Ishikawa (cell line): ENCODE data around the gene SACS.

Experiments
- CEBPB ChIP-seq: IDR thresholded peaks from 2 replicates; pipeline ENCODE4 v1.6.1; 2012
- CREB1 ChIP-seq: IDR thresholded peaks from 2 replicates; pipeline ENCODE4 v1.6.1; 2012; ENCODE audit warnings: low read depth
- EGR1 ChIP-seq: IDR thresholded peaks from 2 replicates; pipeline ENCODE4 v1.6.1; 2012
- EP300 ChIP-seq: IDR thresholded peaks from 2 replicates; pipeline ENCODE4 v1.6.1; 2012; ENCODE audit warnings: borderline replicate concordance
- TAF1 ChIP-seq: IDR thresholded peaks from 2 replicates; pipeline ENCODE4 v1.6.1; 2012; ENCODE audit warnings: low read depth, mild to moderate bottlenecking
- ZBTB7A ChIP-seq: IDR thresholded peaks from 2 replicates; pipeline ENCODE4 v1.6.1; 2012; ENCODE audit warnings: low read depth
- TF ChIP-seq, protein P1 (sequence below): IDR thresholded peaks from 2 replicates; pipeline ENCODE4 v1.6.1; 2012
- TF ChIP-seq, protein P2 (sequence below): IDR thresholded peaks from 2 replicates; pipeline ENCODE4 v1.6.1; 2012; ENCODE audit warnings: low read depth, mild to moderate bottlenecking
- TF ChIP-seq, protein P3 (sequence below): IDR thresholded peaks from 2 replicates; pipeline ENCODE4 v1.6.1; 2012

DNA sequence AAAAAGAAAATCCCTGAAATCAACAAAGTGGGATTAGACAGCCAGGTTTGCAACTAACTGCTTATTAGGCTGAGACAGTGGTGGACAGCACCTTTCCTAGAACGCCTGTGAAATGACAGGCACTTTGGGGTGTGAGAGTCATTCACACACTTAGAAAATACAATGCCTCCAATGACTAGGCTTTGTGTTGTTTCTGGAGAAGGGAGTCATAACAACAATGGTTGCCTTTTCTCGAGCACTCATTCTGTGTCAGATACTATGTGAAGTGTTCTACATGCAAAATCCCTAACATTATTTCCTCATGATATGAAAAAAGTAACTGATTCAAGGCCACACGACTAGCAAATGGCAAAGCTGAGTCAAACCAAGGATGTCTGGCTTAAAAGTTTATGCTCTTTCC, 41.2 kb downstream of the SACS start:
- TF ChIP-seq, protein P1, sequence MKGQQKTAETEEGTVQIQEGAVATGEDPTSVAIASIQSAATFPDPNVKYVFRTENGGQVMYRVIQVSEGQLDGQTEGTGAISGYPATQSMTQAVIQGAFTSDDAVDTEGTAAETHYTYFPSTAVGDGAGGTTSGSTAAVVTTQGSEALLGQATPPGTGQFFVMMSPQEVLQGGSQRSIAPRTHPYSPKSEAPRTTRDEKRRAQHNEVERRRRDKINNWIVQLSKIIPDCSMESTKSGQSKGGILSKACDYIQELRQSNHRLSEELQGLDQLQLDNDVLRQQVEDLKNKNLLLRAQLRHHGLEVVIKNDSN: no peak
- TF ChIP-seq CREB1 (no peak), EGR1 (no peak), TAF1 (no peak), ZBTB7A (no peak), CEBPB (no peak), EP300 (no peak)
- TF ChIP-seq, protein P2, sequence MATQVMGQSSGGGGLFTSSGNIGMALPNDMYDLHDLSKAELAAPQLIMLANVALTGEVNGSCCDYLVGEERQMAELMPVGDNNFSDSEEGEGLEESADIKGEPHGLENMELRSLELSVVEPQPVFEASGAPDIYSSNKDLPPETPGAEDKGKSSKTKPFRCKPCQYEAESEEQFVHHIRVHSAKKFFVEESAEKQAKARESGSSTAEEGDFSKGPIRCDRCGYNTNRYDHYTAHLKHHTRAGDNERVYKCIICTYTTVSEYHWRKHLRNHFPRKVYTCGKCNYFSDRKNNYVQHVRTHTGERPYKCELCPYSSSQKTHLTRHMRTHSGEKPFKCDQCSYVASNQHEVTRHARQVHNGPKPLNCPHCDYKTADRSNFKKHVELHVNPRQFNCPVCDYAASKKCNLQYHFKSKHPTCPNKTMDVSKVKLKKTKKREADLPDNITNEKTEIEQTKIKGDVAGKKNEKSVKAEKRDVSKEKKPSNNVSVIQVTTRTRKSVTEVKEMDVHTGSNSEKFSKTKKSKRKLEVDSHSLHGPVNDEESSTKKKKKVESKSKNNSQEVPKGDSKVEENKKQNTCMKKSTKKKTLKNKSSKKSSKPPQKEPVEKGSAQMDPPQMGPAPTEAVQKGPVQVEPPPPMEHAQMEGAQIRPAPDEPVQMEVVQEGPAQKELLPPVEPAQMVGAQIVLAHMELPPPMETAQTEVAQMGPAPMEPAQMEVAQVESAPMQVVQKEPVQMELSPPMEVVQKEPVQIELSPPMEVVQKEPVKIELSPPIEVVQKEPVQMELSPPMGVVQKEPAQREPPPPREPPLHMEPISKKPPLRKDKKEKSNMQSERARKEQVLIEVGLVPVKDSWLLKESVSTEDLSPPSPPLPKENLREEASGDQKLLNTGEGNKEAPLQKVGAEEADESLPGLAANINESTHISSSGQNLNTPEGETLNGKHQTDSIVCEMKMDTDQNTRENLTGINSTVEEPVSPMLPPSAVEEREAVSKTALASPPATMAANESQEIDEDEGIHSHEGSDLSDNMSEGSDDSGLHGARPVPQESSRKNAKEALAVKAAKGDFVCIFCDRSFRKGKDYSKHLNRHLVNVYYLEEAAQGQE: no peak
- TF ChIP-seq, protein P3, sequence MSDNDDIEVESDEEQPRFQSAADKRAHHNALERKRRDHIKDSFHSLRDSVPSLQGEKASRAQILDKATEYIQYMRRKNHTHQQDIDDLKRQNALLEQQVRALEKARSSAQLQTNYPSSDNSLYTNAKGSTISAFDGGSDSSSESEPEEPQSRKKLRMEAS: no peak
